A204.1 (cell line): ENCODE data around the gene SUSD6.

ENCODE experiments used
- FAIRE-seq: peaks from 2 replicates; lab custom pipeline; 2012; peaks lifted over from hg19 to GRCh38; lab: Jason Lieb, UNC

SUSD6 gene

DNA sequence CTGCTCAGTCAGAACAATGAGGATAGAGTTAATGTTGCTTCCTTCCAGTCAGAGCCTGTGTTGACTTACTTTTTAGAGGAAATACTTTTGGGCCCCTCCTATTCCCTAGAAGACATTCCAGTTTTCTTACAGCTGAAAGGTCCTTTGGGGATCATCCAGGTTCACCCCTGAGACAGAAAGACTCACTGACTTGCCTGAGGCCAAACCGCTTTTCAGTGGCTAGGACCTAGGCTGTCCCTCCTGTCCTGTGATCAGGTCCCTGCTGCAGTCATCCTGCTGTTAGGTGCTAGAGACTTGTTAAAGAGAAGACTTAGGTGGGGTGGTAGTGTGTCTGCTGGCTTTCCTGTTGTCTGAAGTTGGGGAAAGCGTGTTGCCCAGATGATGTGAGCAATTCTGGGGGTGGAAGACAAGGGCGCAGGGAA is 39.6 kb downstream of the SUSD6 start:
- FAIRE-seq, result no peak

DNA sequence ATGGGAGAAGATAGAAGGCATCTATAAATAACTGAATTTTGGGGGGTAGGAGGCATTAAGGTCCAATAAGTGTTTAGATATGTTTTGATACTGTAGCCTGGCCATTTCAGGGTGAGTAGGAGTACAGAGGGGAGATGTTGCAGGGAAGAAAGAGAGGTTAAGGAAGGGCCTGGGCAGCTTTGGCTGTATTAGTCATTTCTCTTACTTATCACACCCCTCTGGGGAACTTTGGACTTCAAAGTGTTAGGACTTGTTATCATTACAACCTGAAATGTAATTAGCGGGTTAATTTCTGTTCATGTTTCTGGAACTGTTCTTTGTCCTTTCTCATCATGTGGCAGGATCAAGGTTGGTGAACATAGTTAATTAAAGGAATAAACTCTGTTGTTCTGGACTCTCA is 40.3 kb downstream of the SUSD6 start:
- FAIRE-seq, result no peak

GRCh38 chr14:69652942-69653684 is 41.7 kb downstream of the SUSD6 start:
- no peak for FAIRE-seq

DNA sequence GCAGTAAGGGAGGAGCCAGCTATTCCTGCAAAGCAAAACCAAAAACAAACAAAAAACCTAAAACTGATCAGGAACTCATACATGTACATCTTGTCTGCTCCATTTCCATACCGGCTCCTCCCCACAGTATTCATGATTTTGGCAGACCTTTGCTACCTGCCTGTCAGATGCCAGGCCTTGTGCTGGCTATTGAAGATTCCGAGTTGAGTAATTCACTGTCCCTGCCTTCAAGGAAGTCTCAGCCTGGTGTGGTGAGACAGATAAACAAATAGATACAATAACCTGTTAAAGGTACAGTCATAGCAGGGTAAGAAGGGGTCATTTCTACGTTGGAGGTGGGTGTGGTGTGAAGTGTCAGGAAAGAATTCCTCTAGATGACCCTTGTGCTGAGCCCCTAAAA is 42.7 kb downstream of the SUSD6 start:
- FAIRE-seq, result no peak

- FAIRE-seq, result no peak
These were observed 46.6 kb downstream of the SUSD6 start for GRCh38 chr14:69657950-69658355.

GRCh38 chr14:69658664-69659261 is 47.4 kb downstream of the SUSD6 start:
- FAIRE-seq, result no peak

GRCh38 chr14:69660344-69661193 is 49.2 kb downstream of the SUSD6 start:
- FAIRE-seq, result no peak

DNA sequence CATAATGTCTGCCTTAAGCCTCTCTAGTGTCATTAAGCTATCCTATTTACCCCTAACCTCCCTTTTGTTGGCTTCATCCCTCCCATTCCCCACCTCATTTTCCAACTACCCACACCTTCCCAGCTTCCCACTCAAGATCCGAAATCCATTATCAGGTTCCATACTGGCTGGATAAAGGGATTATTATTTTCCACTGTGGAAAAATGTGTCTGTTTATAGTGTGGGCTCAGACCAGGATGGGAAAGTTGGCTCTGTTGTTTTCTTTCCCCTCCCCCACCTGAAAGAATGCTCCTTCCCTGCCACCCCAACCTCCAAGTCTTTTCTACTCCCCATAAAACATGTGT is 49.8 kb downstream of the SUSD6 start:
- no peak for FAIRE-seq

GRCh38 chr14:69662636-69663299 is 51.4 kb downstream of the SUSD6 start:
- FAIRE-seq, result no peak

GRCh38 chr14:69663300-69663643 is 51.9 kb downstream of the SUSD6 start:
- no peak for FAIRE-seq

DNA sequence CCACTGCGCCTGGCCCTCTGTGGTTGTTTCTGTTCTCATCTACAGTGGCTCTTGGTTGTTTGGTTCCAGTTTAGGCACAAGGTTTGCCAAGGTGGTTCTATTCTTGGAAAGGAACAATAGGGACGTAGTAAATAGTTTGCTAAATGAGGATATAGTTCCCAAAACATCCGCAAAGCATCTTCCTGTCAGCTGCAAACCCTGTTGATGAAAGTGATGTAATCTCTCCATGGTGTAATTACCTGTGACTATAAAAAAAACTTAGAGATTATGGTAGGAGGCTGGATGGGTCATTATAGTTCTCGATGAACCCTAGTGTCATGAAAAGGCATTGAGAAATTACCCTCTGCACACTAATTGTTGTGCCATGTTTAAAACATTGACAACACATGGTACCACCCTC is 52.9 kb downstream of the SUSD6 start:
- no peak for FAIRE-seq

DNA sequence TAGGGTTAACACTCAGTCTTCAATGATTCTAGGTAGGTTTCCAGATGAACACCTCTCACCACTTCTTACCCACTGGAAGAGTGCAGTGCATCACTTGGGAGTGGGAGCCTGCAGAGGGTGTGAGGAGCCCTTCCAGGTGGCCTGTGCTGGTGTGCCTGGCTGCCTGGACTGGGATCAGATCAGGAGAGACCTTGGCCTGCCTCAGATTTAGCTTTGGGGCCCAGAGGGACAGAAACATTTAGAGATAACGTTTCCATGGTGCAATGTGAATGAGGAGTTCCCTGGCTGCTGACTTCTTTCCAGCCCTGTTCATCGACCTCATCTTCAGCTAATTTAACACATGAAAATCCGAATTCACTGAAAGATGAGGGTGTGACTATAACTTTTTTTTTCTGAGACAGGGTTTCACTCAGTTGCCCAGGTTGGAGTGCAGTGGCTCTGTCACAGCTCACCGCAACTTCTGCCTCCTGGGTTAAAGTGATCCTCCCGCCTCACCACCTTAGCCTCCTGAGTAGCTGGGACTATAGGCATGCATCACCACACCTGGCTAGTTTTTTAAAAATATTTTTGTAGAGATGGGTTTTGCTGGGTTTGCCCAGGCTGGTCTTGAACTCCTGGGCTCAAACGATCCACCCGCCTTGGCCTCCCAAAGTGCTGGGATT is 53.6 kb downstream of the SUSD6 start:
- no peak for FAIRE-seq

GRCh38 chr14:69665631-69666030 is 54.2 kb downstream of the SUSD6 start:
- FAIRE-seq, result no peak

GRCh38 chr14:69666112-69666511 is 54.7 kb downstream of the SUSD6 start:
- no peak for FAIRE-seq

- no peak for FAIRE-seq
These were observed 55.4 kb downstream of the SUSD6 start for GRCh38 chr14:69666690-69667211.

DNA sequence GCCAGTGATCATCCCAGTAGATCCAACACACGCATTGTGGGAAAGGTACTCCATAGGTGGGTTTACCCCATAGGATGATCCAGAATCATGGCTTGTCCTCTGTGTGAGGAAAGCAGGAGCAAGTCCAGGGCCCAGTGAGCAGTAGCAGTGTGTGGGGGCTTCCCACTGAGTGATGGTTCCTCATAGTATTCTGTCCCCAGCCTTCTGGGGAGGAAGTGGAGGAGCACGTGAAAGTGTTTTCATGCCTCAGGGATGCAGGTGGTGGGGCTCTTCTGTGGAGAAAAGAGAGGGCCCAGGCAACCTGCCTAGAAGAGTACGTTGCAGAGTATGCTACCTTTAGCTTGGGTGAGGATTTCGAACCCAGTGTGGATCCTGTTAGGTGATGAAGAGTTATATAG is 56.5 kb downstream of the SUSD6 start:
- no peak for FAIRE-seq

GRCh38 chr14:69669375-69669774 is 58.0 kb downstream of the SUSD6 start:
- FAIRE-seq, result no peak

GRCh38 chr14:69670093-69670492 is 58.7 kb downstream of the SUSD6 start:
- FAIRE-seq, result no peak

DNA sequence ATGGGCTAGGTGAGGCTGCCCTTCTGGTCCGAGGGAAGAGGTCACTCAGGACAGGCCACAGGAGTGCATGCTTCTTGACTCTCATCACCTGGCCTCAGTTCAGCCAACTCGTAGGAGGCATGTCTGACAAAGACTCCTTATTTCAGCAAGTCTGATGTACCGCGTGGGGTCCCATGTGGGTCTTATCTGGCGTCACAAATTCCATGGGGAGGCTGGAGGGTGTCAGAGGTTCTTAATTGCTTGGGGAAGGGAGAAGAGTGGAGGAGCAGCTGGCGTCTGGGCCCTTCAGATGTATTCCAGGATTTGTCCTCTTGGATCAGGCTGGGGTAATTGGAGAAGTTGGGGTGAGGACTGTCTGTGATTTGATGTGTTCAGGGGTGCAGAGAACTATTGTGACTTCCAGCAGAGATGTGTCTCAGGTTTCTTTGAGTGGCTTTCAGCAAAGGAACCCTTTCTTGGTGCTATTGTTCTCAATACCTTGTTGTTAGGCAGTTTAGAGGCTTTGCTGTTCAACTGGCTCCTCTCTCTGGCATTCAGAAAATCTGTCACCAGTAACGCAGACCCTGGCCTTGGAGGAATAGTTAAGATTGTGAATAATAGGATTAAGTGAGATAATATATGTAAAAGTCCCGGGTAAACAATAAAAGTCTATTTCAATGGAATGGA is 60.1 kb downstream of the SUSD6 start:
- FAIRE-seq, result no peak

DNA sequence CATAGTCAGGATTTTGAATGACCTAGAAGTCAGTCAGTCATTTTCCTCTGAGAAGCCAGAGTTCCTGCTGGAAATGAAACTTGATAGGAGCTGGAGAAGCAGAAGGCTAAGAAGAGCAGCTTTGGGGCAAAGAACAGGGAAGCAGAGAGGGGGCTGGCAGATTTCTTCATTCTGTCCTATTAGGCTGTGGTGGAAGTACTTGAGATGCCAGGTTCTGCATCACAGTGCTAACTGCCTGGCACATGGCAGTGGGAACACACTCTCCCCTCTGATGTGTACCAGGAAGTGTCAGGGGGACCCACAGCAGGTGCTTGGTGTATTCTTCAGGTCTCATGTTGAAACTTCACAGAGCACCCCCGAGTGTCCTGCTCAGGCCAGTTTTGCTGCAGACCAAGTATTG is 61.0 kb downstream of the SUSD6 start:
- no peak for FAIRE-seq

GRCh38 chr14:69673104-69673503 is 61.7 kb downstream of the SUSD6 start:
- no peak for FAIRE-seq
